Left ventricle myocardium inferior (tissue), 1 donor: ENCODE results near the gene B2M. TPM values are rescaled to one million over a fixed set of nuclear protein-coding genes. Genes with fewer than 3 reads are reported as not detected.
"Not testable (repeated sequence)": the region's sequence is repeated elsewhere in the genome, so short reads cannot be mapped to it uniquely, and the experiment has no call there.

Experiments
- DNase-seq: peaks from one replicate; pipeline ENCODE4 v3.0.0-alpha.2; 2020
- H3K27ac ChIP-seq: fragments of 200-600 bp; replicated peaks from 2 replicates; pipeline ENCODE4 v1.8.0; 2021
- H3K27me3 ChIP-seq: fragments of 200-600 bp; 2 replicates; pipeline ENCODE4 v1.8.0; 2021; ENCODE audit warnings: low read depth
- H3K36me3 ChIP-seq: fragments of 200-600 bp; 2 replicates; pipeline ENCODE4 v1.8.0; 2021
- H3K4me1 ChIP-seq: fragments of 200-600 bp; 2 replicates; pipeline ENCODE4 v1.8.0; 2021
- H3K4me3 ChIP-seq: fragments of 200-600 bp; 2 replicates; pipeline ENCODE4 v1.8.0; 2021; ENCODE audit warnings: mild to moderate bottlenecking, moderate library complexity
- H3K9me3 ChIP-seq: fragments of 200-600 bp; replicated peaks from 2 replicates; pipeline ENCODE4 v1.8.0; 2021
- CTCF ChIP-seq: fragments of 200-600 bp; IDR thresholded peaks from 2 replicates; pipeline ENCODE4 v1.8.0; 2021; ENCODE audit warnings: antibody characterized with exemption, mild to moderate bottlenecking, borderline replicate concordance
- intact Hi-C: fragments of 100-400 bp; cut with micrococcal nuclease; formaldehyde crosslinking; loops from one replicate; pipeline ENCODE4 v1.11.0; 2022
- total RNA-seq: library from RNA; stranded (reverse); fragmentation: NEBNext Ultra II Directional; extraction: Animal tissue kit (Norgen Biotek cat#: 25700); gene quantifications from one replicate; pipeline ENCODE4 v1.2.1, GENCODE V29; 2021
- donor health status: DM: no; HTN: yes; CAD: no; lungs with severe emphysema.

B2M gene
- total RNA-seq, 1 donor from 2014 or later: 1,128 TPM

DNA sequence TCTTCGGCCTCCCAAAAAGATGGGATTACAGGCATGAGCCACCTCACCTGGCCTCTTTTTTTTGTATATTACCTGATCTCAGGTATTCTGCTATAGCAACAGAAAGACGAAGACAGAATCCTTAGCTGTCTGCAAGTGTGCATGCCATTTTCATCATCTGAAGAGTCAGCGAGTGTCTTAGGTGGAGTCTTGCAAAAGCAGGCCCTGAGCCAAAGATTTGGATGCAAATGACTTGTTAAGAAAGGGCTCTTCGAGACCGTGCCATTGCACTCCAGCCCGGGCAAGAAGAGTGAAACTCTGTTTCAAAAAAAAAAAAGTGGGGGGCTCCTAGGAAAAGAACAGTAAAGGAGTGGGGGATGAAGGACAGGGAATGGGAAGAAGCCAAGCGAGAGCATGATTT, 14.8 kb downstream of the B2M start:
- peak overlapping the region; percentile 99 for H3K27ac ChIP-seq
- H3K4me3 ChIP-seq: peak overlapping the region; percentile 35
- H3K9me3 ChIP-seq: no peaks in the 10 kb centered on the region
- intact Hi-C loops: loop anchor here (2.0 kb wide), 1 partner anchor 13 kb away; no protein-coding TSS in a partner anchor
- no peaks in the 10 kb centered on the region for H3K36me3 ChIP-seq
- peaks cover 54% of the 10 kb centered on the region for H3K4me1 ChIP-seq
- no peak for DNase-seq
- TF ChIP-seq CTCF: no peak
- no peaks in the 10 kb centered on the region for H3K27me3 ChIP-seq

GRCh38 chr15:44726568-44727484, 15.5 kb downstream of the B2M start:
- intact Hi-C loops: loop anchor here (2.0 kb wide), 1 partner anchor 14 kb away; no protein-coding TSS in a partner anchor

DNA sequence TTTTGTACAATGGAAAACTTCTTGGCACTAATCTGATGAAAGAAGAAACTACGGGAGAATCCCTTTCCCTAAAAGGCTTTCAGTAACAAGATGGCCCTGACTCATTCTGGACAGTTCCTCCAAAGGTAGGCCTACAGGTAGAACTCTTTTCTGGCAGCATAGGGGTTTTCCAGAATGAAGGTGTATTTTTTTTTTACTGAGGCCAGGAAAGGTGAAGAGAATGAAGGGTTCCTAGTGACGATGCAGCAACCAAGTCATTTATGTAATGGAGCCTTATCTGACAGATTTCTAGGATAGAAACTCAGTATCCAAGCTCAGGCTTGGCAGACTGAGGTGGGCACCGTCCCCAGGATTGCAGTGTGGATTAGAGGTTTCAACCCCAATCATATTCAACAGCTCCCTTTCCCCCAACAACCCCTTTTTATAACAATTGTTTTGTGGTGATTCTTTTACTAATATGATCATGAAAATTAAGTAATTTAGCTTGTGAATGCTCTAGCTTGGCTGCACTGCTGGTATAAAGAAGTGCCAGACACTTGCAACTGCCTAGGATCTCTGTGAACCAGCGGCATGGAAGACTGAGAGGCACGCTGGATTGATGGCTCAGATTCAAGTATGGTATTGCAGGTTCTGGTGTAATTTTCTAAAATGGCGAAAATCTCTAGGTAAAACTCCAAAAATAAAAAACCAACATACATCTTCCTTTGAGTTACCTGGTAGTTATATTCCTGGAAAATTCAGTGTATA, 16.3 kb downstream of the B2M start:
- intact Hi-C loops: loop anchor here (2.0 kb wide), 1 partner anchor 15 kb away; no protein-coding TSS in a partner anchor

More at GRCh38 chr15:44726568-44727484, 15.5 kb downstream of the B2M start:
- Histone ChIP-seq H3K36me3 (peaks cover 6% of the 10 kb centered on the region), H3K27ac (peak overlapping the region; percentile 99), H3K27me3 (no peaks in the 10 kb centered on the region), H3K4me1 (peaks cover 61% of the 10 kb centered on the region), H3K9me3 (no peaks in the 10 kb centered on the region), H3K4me3 (peak overlapping the region; percentile 35)
- TF ChIP-seq CTCF: no peak
- DNase-seq: no peak

DNA sequence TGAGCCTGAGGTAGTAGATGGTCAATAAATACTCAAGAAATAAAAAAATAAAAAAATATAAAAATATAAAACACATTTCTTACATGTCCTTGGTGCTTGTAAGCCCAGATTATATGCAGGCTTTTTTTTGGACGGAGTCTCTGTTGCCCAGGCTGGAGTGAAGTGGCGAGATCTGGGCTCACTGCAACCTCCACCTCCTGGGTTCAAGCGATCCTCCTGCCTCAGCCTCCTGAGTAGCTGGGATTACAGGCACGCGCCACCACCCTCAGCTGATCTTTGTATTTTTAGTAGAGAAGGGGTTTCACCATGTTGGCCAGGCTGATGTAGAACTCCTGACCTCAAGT, 16.9 kb downstream of the B2M start:
- peaks cover 12% of the 10 kb centered on the region for H3K36me3 ChIP-seq
- H3K27me3 ChIP-seq, H3K9me3 ChIP-seq, DNase-seq, intact Hi-C loops: not testable (repeated sequence)
- H3K4me1 ChIP-seq: peaks cover 65% of the 10 kb centered on the region
- H3K27ac ChIP-seq: peak overlapping the region; percentile 99
- H3K4me3 ChIP-seq: peak overlapping the region; percentile 79

More for the DNA sequence above, 16.3 kb downstream of the B2M start:
- H3K36me3 ChIP-seq: peaks cover 12% of the 10 kb centered on the region
- no peaks in the 10 kb centered on the region for H3K9me3 ChIP-seq
- no peak for TF ChIP-seq CTCF
- peak overlapping the region; percentile 99 for H3K27ac ChIP-seq
- no peaks in the 10 kb centered on the region for H3K27me3 ChIP-seq
- H3K4me3 ChIP-seq: peak overlapping the region; percentile 79
- DNase-seq: no peak
- peaks cover 65% of the 10 kb centered on the region for H3K4me1 ChIP-seq

GRCh38 chr15:44728576-44729407, 17.5 kb downstream of the B2M start:
- peaks cover 12% of the 10 kb centered on the region for H3K36me3 ChIP-seq
- peaks cover 65% of the 10 kb centered on the region for H3K4me1 ChIP-seq
- peak; percentile 94 for DNase-seq
- intact Hi-C loops: no loop called here
- H3K9me3 ChIP-seq: no peaks in the 10 kb centered on the region
- H3K27me3 ChIP-seq: no peaks in the 10 kb centered on the region
- H3K27ac ChIP-seq: peak overlapping the region; percentile 99
- no peak for TF ChIP-seq CTCF
- peak overlapping the region; percentile 79 for H3K4me3 ChIP-seq
